Glomerular visceral epithelial cell (primary cell): ENCODE measurements around the gene CNIH2.
"Not testable (repeated sequence)": the region's sequence is repeated elsewhere in the genome, so short reads cannot be mapped to it uniquely, and the experiment has no call there.

Experiments
- DNase-seq: peaks from one replicate; pipeline ENCODE4 v3.0.0-alpha.2; 2016; ENCODE audit errors: extremely low spot score

Gene CNIH2

DNA sequence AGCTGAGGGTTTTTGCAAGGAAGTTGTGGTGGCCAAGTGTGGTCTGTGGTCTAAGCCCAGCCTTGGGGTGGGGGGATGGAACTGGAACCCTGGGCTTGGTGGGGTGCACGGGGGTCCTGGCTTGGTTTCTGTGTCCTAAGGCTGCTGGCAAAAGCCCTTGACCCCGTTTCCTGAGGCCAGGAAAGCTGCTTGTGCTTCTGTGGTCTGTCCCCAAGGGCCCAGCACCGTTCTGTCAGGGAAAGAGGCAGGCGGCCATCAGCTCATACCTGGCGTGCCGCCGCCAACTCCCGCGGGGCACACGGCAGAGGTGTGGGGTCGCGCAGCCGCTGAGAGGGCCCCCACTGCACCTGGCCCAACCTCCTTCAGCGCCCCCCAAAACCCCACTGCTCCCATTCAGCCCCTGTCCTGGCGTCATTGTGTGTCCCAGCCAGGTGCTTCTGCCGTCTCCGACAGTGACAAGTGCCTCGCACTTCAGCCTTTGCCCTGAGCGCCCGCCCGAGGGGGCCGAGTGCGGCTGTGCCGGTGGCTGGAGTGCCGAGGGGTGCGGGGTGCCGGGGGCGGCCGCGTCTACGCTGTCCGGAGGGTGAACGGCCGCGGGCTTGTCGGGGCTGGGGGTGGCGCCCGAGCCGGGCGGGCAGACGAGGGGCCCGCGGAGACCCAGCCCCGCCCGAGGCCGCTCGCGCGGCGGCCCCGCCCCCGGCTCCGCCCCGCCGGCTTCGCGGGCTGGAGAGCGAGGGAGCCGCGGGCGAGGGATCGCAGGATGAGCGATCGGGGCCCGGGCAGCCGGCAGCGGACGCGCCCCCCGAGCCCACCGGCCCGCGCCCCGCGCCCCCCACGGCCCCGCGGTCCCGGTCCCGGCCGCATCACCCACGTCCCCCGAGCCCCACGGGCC is at the start of gene CNIH2:
CNIH2 (plus strand) TSS at position 705 of the 892 bp plus-strand sequence. CDS start 282 bp downstream, outside the sequence.
- no peak for DNase-seq

DNA sequence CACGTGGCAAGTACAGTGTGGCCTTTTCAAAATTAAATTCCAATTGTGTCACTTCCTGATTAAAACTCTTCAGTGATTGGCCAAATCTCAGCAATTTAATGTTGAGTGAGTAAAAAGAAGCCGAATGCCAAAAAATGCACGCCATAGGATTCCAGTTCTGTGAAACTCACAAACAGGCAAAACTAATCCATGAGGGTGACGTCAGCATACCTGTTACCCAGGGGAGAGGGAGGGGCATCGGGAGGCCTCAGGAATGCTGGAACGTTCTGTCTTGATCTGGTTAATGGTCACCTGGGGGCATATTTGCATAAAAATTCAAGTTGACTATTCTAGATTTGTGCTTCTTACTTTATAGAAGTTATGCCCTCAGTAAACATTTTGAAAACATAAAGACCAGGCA is 49.5 kb upstream of the CNIH2 start:
- no peak for DNase-seq

DNA sequence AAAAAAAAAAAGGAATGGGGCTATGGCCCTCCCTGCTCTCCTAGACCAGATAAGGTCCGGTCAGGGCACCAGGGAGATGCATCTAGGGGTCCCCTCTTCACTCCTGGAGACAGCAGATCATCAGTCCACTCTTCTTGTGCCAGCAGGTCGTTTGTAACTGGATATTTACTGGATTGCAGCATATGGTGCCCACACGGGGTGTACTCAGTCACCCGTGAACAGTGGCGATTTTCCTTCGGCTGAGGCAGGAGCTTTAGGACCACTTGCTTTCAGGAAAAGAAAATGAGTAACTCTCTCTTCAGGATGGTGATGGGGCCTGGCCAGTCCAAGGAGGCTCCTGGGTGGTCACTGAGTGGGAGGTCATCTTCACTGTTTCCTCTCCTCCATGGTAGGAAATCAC is 47.8 kb upstream of the CNIH2 start:
- DNase-seq = no peak

DNA sequence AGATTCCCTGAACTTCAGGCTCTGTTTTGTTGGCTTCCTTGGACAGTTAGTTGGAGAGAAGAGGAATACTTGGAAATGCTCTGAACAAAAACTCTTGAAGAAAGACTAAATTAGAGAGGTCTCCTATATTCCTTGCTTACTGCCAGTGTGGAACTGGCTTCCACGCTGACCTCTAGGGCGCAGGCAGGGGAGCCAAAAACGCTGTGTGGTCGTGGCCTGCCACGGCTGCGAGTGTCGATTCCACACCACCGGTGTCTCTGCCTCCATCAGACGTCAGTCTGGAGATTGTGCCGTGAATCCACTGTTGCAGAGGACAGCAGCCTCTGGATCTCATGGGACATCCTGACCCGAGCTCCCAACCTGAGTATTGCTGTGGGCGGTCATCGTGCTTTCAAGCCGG is 47.0 kb upstream of the CNIH2 start:
- no peak for DNase-seq

DNA sequence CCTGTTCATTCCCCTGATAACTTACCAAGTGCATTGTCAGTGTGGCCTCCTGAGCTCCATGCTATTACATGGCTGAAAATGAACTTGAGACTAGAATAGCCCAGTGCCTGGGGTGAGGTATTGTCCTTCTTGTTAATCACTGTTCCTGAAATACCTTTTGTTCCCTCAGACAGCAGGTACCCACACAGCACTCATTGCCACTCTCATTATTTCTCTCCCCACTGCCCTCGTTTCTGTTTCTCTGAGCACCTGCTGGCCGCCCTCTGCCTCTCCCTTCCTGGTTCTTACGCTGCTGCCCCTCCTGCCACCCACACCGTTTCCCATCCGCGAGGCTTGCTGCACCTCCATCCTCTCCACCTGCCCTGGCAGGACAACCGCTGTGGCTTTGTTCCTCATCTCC is 46.4 kb upstream of the CNIH2 start:
- DNase-seq = no peak

DNA sequence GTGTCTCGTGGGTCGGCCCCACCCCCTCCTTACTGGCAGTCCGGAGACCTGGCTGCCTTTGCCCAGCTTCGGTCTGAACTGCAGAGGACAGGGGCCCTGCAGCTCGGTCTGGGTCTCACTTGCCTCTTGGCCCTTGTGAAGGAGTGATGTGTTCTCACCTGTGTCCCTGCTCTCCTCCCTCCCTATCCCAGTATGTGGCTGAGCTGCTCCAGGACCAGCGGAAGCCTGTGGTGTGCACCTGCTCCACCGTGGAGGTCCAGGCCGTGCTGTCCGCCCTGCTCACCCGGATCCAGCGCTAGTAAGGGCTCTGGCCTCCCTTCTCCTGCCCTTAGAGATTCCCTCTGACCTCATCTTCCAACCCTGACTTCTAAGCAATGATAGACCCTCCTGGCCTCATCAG is 45.2 kb upstream of the CNIH2 start:
- DNase-seq = no peak

DNA sequence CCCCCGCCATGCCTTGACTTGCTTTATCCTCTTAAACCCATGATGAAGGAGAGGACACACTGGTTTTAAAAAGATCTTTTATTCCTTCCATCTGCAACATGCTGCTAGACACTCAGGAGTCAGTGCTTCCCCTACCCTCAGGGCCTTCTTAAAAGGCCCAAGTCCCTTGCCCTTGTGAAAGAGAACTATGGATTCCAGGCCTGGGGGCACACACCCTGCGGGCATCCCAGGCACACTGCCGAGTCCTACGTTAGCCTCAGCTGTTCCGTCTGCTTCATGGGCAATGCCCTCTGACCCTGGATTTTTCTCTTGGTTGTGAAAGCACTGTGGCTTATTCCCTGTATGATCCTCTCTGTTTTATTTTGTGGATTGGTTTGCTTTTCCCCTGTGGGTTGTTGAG is 44.7 kb upstream of the CNIH2 start:
- DNase-seq = no peak

DNA sequence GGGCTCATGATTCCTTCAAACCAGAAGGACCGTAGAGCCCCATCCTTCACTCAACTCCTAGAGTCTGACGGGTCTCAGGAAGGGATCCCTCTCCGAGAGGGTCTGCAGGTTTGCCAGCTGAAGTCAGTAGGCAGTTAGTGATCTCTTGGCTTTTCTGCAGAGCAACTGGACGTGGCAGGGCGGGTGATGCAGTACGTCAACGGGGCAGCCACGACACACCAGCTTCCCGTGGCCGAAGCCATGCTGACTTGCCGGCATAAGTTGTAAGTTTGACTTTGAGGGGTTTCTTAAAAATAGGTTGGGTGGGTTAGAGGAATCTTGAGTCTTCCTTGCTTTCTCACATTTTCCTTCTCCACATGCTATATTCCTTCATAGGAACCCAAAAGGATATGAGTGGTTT is 42.8 kb upstream of the CNIH2 start:
- DNase-seq = no peak

DNA sequence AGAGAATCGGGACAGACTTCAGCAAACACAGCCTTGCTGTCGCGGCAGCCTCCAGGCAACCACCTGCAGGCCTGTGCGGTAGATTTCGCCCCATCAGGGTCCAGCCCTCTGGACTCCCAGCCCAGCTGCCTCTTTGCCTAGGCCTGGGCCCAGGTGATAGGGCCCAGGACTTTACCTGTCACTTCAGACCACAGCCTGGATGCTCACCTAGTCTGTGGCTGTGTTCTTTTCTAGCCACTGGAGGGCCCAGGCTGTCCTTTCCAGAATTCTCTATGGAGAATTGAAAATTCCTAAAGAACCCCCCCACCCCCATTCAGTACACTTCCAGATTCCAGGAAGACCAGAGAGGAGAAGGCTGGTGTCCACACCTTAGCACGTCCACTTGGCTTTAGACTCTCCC is 40.1 kb upstream of the CNIH2 start:
- no peak for DNase-seq

DNA sequence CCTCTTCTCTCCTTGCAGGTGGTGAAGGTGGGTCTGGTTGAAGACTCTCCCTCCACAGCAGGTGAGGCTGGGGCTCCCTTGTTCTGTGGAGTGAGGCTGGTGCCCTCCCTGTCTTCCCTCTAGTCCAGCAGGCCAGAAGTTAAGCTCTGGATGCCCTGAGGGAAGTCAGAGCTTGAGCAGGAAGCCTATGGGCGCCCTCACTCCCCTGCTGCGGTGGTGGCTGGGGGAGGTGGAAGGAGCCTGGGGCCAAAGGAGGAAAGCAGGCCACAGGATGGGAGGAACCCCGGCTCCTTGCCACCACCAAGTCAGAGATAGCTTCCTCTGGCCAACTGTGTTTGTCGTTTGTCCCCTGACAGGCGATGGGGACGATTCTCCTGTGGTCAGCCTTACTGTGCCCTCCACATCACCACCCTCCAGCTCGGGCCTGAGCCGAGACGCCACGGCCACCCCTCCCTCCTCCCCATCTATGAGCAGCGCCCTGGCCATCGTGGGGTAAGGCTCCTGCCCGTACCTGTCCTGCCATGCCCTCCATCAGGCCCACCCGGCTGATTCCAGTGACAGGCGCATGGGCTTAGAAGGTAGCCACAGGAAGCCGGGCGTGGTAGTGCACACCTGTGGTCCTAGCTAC is 39.1 kb upstream of the CNIH2 start:
- DNase-seq = no peak

DNA sequence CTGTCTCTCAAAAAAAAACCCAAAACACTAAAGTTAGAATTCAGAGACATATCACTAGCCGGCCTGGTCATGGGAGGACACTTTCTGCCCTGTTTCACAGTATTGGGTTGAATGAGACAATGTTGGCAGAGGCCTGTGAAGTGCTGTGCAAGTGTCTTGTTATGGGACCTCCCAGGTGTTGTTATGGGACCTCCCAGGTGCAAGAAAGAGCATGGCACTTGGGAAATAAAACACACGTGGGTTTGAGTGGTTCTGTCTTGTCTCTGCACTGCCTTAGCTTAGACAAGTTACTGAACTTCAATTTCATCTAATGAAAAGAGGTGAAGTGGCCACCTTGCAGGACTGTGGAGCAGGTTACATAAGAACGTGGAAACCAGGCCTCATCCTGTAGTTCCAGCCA is 38.5 kb upstream of the CNIH2 start:
- no peak for DNase-seq

DNA sequence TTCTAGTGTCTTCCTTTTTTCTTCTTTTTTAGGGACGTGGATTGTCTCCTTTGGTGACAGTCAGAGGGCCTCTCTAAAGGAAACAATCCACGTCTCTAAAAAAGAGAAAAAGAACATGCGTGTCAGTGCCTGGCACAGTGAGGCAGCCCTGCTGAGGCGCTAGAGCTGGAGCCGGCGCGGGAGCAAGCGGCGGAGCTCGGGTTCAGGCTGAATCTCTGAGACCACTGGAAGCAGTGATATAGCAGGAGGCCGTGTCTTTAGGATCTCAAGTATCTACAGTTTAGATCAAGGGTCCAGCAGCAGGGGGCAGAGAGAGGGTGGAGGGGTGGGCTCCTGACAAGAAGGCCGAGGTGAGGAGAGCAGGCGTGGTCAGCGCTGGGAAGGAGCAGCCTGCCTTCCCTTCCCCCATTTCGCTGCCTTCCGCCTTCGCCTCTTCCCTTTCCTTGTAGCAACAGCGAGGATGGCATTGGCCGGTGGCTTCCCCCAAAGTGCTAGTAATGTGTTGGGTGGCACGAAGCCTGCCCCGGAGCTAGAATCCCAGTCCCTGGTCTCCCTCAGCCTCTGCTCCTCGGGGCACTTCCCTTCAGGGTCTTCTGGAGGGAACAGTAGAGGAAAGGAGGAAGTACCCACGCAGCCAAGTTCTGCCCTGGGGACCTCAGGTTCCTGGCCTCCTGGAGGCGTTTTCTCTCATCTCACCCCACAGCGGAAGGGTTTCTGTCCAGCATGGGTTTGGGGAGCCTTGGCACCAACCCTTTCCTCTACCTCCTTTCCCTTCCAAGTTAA is 37.8 kb upstream of the CNIH2 start:
- DNase-seq = no peak

DNA sequence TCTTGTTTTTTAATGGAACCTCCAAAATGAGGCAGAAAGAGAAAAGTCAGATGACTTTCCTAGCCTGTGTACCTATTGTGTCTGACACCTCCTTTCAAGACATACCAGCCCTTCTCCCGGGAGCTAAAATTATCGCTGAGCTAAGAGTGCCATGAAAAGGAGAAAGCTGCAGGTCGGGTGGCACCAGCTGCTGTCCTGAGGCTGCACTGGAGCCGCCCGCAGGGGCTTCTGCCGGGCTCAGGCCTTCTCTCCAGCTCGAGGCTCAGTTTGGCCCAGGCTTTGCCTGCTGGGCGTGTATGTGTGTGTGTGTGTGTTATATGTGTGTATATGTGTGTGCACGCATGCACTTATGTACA is 37.2 kb upstream of the CNIH2 start:
- DNase-seq = no peak

DNA sequence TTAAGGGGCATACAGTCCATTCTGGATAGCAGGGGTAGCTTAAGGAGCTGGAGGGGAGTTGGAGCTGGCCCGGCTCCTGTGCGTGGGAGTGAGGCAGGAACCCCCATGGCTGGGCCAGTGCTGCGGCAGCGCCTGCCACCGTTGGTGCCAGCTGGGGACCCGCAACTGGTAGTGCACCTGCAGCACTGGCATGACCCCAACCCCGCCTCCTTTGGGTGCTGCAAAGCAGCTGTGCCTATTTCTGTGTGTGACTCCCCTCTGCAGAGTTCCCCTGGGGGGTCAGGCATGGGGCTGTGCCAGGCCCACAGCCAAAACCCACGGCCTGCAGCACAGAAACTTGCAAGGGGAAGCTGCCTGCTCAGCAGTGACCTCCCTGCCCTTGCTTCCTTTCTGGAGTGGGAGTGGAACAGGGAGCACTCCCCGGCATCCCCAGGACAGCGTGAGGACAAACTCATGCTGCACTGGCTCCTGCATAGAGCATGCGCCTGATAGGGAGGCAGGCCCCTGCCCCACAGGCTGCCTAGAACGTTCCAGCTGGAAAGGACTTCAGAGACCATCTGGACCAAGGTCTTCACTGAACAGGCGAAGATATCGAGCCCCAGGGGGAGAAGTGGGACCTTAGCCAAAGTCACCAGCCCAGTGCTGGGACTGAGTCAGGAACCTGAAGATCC is 35.7 kb upstream of the CNIH2 start:
- DNase-seq = no peak

DNA sequence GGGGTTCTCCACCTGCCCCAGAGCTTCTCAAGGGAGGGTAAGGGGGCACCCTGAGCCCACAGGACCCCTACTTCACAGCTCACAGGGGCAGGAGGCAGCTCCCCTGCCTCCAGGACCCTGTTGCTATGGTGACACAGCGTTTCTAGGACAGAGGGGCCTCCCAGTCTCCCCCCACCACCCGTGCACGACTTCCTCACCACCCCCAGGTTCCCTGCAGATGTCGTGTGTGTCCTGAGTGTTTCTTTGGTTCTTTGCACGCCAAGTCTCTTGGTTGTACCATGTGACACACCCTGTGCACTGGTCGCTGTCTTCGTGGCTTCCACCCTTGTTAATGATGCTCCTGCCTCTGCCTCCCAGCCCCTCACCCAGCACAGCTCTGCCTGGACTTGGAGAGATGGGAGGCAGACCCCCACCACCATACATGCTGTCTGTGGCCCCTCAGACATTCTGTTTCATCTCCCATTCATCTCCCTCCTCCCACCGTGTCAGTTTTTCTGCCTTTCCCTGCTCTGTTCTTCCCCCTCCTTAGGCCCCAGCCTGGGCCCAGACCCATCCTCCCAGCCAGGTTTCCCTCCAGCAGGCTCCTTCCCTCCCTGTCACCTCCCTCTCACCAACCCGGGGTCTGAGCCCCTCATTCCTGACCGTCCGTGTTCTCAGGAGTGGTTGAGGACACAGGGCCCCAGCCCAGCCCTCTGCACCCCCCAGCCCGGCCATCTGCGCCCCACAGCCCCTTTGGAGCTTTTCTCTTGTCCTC is 34.0 kb upstream of the CNIH2 start:
- no peak for DNase-seq

DNA sequence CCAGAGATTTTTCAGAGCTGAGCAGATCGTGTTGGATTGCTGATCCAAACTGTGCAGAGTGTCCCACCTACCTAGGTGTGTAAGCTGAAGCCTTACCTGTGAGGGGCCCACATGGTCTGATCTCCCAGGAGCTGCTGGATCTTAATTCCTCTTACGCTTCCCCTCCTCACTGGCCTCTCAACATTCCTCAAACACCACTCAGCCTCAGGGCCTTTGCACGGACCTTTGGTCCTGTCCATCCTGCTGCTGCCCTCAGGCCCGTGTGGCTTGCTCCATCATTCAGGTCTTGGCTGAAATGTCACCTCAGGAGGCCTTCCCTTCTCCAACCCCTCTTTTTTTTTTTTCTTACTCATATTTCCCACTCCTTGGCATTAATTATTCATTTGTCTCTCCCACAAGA is 30.7 kb upstream of the CNIH2 start:
- no peak for DNase-seq

DNA sequence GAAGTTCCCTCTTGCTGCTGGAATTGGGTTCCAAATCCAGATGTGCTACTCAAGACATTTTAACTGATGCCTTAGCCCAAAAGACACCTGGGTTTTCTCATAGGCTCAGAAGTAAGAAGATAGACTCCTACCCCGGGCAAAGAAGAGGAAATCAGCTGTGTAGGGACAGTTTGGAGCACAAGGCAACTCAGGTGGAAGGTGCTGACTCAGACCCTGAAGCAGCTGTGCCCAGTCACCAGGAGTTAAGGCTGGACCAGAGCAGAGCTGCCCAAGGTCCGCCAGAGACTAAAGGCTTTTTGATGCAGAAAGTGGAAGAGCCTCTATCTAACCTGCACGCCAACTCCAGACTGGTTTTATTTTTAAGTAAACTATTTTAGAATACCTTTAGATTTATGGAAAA is 30.2 kb upstream of the CNIH2 start:
- no peak for DNase-seq

DNA sequence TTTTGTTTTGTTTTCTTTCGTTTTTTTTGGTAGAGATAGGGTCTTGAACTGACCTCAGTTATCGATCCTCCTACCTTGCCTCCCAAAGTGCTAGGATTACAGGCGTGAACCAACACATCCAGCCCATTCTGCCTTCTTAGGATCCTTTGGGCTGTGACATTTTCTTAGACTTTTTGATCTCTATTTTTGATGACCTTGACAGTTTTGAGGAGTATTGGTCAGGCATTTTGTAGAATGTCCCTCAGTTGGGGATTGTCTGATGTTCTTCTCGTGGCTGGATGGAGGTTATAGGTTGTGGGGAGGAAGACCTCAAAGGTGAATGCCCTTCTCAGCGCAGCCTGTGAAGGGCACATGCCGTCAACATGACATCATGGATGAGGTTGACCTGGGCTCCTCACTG is 29.1 kb upstream of the CNIH2 start:
- no peak for DNase-seq

DNA sequence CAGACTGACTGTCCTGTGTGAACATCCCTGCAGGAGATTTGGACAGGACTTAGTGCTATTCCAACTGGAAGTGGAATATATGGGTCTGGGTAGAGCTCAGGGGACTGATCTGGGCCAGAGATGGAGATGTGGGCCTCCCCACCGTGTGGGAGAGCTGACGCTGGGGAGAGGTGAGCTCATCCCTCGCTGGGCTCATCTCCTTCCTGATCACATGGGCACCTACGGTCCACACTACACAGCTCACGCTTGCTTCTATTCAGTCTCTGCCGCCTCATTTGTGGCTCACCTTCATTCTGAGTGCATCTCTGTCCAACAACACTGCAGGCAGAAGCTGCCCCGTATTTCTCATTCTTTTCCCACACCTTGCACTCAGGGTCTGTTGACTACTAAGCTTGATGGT is 26.2 kb upstream of the CNIH2 start:
- DNase-seq = no peak

DNA sequence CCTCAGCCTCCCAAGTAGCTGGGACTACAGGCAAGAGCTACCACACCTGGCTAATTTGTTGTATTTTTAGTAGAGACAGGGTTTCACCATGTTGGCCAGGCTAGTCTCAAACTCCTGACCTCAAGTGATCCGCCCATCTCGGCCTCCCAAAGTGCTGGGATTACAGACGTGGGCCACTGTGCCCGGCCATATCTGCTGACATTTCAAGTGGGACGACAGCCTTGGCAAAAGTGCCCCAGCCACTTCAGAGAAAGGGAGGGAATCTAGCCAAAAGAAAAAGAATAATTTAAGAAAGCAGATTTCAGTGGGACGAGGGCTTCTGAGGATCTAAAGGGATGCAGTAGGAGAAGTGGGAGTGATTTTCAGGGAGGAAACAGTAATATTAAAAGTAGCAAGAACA is 24.9 kb upstream of the CNIH2 start:
- DNase-seq = not testable (repeated sequence)

DNA sequence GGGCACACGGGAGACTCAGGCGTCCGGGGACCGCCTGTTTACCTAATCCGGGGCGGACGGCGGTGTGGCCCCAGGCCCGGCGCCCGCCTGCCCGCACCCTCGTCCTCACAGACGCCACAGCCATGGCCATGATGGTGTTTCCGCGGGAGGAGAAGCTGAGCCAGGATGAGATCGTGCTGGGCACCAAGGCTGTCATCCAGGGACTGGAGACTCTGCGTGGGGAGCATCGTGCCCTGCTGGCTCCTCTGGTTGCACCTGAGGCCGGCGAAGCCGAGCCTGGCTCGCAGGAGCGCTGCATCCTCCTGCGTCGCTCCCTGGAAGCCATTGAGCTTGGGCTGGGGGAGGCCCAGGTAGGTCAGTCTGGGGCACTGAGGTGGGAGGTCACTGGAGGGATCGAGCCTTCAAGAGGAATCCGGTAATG is 19.5 kb upstream of the CNIH2 start:
- no peak for DNase-seq
